Measurements from ENCODE around the gene ADAM8. TPM values are rescaled to one million over a fixed set of nuclear protein-coding genes. Genes with fewer than 3 reads are reported as not detected.

The ADAM8 gene
- total and polyA plus RNA-seq, 4 donors, result 4.4 to 79.2 (median 27.4) TPM

DNA sequence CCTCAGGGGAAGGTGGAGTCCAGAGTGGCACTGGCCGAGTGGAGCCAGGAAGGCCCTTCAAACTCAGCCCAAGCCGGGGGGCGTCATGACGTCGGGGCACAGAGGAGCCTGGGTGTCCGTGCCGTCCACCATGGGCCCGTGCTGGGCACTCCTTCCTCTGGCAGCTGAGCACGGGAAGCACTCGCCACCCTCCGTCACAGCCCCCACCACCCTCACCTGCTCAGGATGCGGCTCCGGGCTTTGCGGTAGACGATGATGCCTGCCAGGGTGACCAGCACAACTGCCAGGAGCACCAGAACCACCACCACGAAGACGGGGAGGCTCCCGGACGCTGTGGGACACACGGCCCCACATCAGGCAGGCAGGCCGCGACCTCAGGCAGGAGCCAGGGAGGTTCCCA is 8.1 kb downstream of the ADAM8 start:
- H3K9me3 ChIP-seq (ENCODE audit: control insufficient read depth in 4 of 4, insufficient read depth in 3 of 4, low read length in 3 of 4), result no peaks in the 10 kb centered on the region
- ATAC-seq (ENCODE audit: insufficient read depth, low FRiP score), result no peak
- no peaks in the 10 kb centered on the region for H3K4me1 ChIP-seq (ENCODE audit: control insufficient read depth in 5 of 5, insufficient read depth in 5 of 5, low read length in 5 of 5)
- TF ChIP-seq, protein P1, sequence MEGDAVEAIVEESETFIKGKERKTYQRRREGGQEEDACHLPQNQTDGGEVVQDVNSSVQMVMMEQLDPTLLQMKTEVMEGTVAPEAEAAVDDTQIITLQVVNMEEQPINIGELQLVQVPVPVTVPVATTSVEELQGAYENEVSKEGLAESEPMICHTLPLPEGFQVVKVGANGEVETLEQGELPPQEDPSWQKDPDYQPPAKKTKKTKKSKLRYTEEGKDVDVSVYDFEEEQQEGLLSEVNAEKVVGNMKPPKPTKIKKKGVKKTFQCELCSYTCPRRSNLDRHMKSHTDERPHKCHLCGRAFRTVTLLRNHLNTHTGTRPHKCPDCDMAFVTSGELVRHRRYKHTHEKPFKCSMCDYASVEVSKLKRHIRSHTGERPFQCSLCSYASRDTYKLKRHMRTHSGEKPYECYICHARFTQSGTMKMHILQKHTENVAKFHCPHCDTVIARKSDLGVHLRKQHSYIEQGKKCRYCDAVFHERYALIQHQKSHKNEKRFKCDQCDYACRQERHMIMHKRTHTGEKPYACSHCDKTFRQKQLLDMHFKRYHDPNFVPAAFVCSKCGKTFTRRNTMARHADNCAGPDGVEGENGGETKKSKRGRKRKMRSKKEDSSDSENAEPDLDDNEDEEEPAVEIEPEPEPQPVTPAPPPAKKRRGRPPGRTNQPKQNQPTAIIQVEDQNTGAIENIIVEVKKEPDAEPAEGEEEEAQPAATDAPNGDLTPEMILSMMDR (IDR thresholded peaks at IDR 0.05; ENCODE audit: control extremely low read depth, extremely low read depth), result no peak
- no peak overlapping the region for H3K4me3 ChIP-seq
- 95 to 96% methylated on average over 21 to 22 of the region's 22 CpGs for WGBS, 2 donors
- no peak for DNase-seq
- H3K27me3 ChIP-seq (ENCODE audit: control insufficient read depth in 3 of 3, insufficient read depth in 3 of 3, low read length in 2 of 3), result no peaks in the 10 kb centered on the region
- no peak overlapping the region for H3K9ac ChIP-seq (ENCODE audit: insufficient read depth in 1 of 2, low read length in 2 of 2)
- H3K27ac ChIP-seq (ENCODE audit: low read depth in 1 of 2, low read length in 1 of 2), result no peak overlapping the region
- peaks cover 0 to 27% (median 0%) of the 10 kb centered on the region in 4 donors for H3K36me3 ChIP-seq (ENCODE audit: control insufficient read depth in 4 of 4, insufficient read depth in 4 of 4, low read length in 4 of 4)

DNA sequence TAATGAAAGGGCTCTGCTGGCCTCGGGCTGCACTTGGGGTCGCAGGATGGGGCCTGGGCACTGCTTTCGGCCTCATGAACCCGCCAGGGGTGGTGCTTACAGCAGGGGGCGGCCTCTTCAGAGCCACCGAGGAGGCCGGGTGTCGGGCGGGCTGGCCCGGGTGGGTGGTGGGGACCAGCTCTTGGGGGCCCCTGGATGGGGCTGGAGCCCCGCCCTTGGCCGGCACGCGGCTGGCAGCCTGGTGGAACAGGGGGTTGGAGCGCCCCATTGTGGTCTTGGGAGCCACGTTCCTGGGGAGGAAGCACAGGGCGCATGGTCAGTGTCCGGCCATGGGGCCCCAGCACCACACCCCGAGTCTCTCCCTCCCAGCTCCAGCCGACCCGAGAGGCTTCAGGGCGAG is 8.8 kb downstream of the ADAM8 start:
- Histone ChIP-seq H3K4me1 (ENCODE audit: control insufficient read depth in 5 of 5, insufficient read depth in 5 of 5, low read length in 5 of 5) (peaks cover 0 to under 1% (median 0%) of the 10 kb centered on the region in 5 donors), H3K4me3 (no peak overlapping the region), H3K9me3 (ENCODE audit: control insufficient read depth in 4 of 4, insufficient read depth in 3 of 4, low read length in 3 of 4) (no peaks in the 10 kb centered on the region), H3K27ac (ENCODE audit: low read depth in 1 of 2, low read length in 1 of 2) (no peak overlapping the region), H3K36me3 (ENCODE audit: control insufficient read depth in 4 of 4, insufficient read depth in 4 of 4, low read length in 4 of 4) (peaks cover 0 to 24% (median 0%) of the 10 kb centered on the region in 4 donors), H3K27me3 (ENCODE audit: control insufficient read depth in 3 of 3, insufficient read depth in 3 of 3, low read length in 2 of 3) (no peaks in the 10 kb centered on the region), H3K9ac (ENCODE audit: insufficient read depth in 1 of 2, low read length in 2 of 2) (no peak overlapping the region)
- DNase-seq (no peak), ATAC-seq (ENCODE audit: insufficient read depth, low FRiP score) (no peak)
- TF ChIP-seq, protein P1 (IDR thresholded peaks at IDR 0.05; ENCODE audit: control extremely low read depth, extremely low read depth), result no peak
- WGBS, 2 donors, result 91 to 93% methylated on average over 18 to 22 of the region's 22 CpGs

DNA sequence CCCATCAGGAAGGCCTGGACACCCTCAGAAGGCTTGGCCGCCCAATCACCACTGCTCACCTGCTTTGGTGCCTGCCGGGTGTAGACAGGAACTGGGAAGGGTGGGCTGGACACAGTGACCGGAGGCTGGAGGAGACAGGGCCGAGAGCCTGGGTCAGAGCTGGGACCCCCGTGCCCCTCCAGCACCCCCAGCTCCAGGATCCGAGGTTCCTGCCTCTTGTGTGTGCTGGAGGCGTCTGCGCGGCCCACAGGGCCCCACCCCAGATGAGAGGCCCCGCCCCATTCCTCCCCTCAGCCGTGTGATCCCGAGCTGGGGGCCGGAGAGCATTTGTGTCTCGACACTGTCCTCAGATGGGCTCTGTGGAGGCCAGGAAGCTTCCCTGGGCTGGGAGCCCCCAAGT is 9.4 kb downstream of the ADAM8 start:
- 84 to 88% methylated on average over 14 of the region's 14 CpGs for WGBS, 2 donors
- no peak overlapping the region for H3K9ac ChIP-seq (ENCODE audit: insufficient read depth in 1 of 2, low read length in 2 of 2)
- no peak overlapping the region for H3K4me3 ChIP-seq
- H3K4me1 ChIP-seq (ENCODE audit: control insufficient read depth in 5 of 5, insufficient read depth in 5 of 5, low read length in 5 of 5), result peaks cover 0 to 6% (median 3%) of the 10 kb centered on the region in 5 donors
- no peaks in the 10 kb centered on the region for H3K9me3 ChIP-seq (ENCODE audit: control insufficient read depth in 4 of 4, insufficient read depth in 3 of 4, low read length in 3 of 4)
- H3K27ac ChIP-seq (ENCODE audit: low read depth in 1 of 2, low read length in 1 of 2), result no peak overlapping the region
- H3K27me3 ChIP-seq (ENCODE audit: control insufficient read depth in 3 of 3, insufficient read depth in 3 of 3, low read length in 2 of 3), result no peaks in the 10 kb centered on the region
- ATAC-seq (ENCODE audit: insufficient read depth, low FRiP score), result no peak
- DNase-seq, result no peak
- TF ChIP-seq, protein P1 (IDR thresholded peaks at IDR 0.05; ENCODE audit: control extremely low read depth, extremely low read depth), result no peak
- H3K36me3 ChIP-seq (ENCODE audit: control insufficient read depth in 4 of 4, insufficient read depth in 4 of 4, low read length in 4 of 4), result peaks cover 0 to 22% (median 0%) of the 10 kb centered on the region in 4 donors
